Ovary (tissue), 3 donors: ENCODE measurements around the gene SCYL3.
"Not testable (repeated sequence)": the region's sequence is repeated elsewhere in the genome, so short reads cannot be mapped to it uniquely, and the experiment has no call there.

Experiments
- EP300 ChIP-seq: sonication (generic); formaldehyde crosslinking; IDR thresholded peaks from one replicate; pipeline ENCODE4 v1.6.1; 2017; ENCODE audit warnings: antibody characterized with exemption
- POLR2A ChIP-seq: fragments of 450-650 bp; IDR thresholded peaks from one replicate; pipeline ENCODE4 v1.6.1; 2017; ENCODE audit warnings: antibody characterized with exemption, mild to moderate bottlenecking, moderate library complexity
- TF ChIP-seq, protein P1 (sequence below), 3 donors: fragments of 450-650 bp in 2 of 3; fragments of 200-600 bp in 1 of 3; IDR thresholded peaks; one replicate each; pipeline versions ENCODE4 v1.5.1 to v1.8.0; 2016 to 2022; ENCODE audit warnings: antibody characterized with exemption in 3 of 3, mild to moderate bottlenecking in 1 of 3
- donor health status: DM: no; HTN: no; CAD: no.

DNA sequence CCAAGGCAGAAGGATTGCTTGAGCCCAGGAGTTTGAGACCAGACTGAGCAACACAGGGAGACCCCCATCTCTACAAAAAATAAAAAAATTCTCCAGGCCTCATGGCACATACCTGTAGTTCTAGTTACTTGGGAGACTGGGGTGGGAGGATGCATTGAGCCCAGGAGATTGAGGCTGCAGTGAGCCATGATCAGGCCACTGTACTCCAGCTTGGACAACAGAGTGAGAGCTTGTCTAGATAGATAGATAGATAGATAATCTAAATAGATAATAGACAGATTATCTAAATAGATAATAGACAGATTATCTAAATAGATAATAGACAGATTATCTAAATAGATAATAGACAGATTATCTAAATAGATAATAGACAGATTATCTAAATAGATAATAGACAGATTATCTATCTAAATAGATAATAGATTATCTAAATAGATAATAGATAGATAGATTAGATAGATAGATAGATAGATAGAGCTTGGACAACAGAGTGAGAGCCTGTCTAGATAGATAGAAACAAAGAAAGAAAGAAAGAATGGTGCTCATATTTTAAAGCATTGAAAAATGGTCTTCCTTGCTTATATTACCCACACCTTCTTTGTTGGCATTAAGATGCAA, 82.2 kb downstream of the SCYL3 start:
- TF ChIP-seq, protein P1, sequence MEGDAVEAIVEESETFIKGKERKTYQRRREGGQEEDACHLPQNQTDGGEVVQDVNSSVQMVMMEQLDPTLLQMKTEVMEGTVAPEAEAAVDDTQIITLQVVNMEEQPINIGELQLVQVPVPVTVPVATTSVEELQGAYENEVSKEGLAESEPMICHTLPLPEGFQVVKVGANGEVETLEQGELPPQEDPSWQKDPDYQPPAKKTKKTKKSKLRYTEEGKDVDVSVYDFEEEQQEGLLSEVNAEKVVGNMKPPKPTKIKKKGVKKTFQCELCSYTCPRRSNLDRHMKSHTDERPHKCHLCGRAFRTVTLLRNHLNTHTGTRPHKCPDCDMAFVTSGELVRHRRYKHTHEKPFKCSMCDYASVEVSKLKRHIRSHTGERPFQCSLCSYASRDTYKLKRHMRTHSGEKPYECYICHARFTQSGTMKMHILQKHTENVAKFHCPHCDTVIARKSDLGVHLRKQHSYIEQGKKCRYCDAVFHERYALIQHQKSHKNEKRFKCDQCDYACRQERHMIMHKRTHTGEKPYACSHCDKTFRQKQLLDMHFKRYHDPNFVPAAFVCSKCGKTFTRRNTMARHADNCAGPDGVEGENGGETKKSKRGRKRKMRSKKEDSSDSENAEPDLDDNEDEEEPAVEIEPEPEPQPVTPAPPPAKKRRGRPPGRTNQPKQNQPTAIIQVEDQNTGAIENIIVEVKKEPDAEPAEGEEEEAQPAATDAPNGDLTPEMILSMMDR (IDR thresholded peaks at IDR 0.05), result not testable (repeated sequence)
- TF ChIP-seq POLR2A, EP300: not testable (repeated sequence)
